Transverse colon (tissue), 4 donors: ENCODE measurements around the gene SLC25A4. TPM values are rescaled to one million over a fixed set of nuclear protein-coding genes. Genes with fewer than 3 reads are reported as not detected.

Experiments used
- DNase-seq: peaks from one replicate; pipeline ENCODE4 v3.0.0-alpha.2; 2019
- H3K27ac ChIP-seq, 4 donors: fragments of 200-600 bp; sonication (generic); 2 replicates each; pipeline ENCODE4 v1.5.1; 2016 to 2018; ENCODE audit warnings: inconsistent platforms in 4 of 4
- H3K27me3 ChIP-seq: fragments of 200-600 bp; sonication (generic); 2 replicates; pipeline ENCODE4 v1.5.1; 2017; ENCODE audit warnings: inconsistent platforms
- H3K36me3 ChIP-seq, 4 donors: fragments of 200-600 bp; sonication (generic); 2 replicates each; pipeline ENCODE4 v1.5.1; 2017 to 2019; ENCODE audit warnings: inconsistent platforms in 4 of 4
- H3K4me1 ChIP-seq, 4 donors: fragments of 200-600 bp; sonication (generic); 2 replicates each; pipeline ENCODE4 v1.5.1; 2017 to 2020; ENCODE audit warnings: inconsistent platforms in 4 of 4
- H3K4me3 ChIP-seq, 4 donors: fragments of 200-600 bp; sonication (generic); 1 replicate in 1 of 4; 2 replicates in 3 of 4; pipeline versions ENCODE4 v1.5.1 to v1.6.1; 2017 to 2019; ENCODE audit warnings: inconsistent platforms in 4 of 4
- H3K9me3 ChIP-seq, 2 donors: fragments of 200-600 bp; sonication (generic); 2 replicates each; pipeline ENCODE4 v1.5.1; 2017 to 2019; ENCODE audit warnings: inconsistent platforms in 2 of 2
- CTCF ChIP-seq, 5 experiments: fragments of 200-600 bp in 3 of 5; fragments of 450-650 bp in 2 of 5; sonication (generic) in 3 of 5; IDR thresholded peaks; 1 replicate in 2 of 5; 2 replicates in 3 of 5; pipeline ENCODE4 v1.5.1; 2016 to 2017; ENCODE audit warnings: antibody characterized with exemption in 5 of 5, inconsistent platforms in 3 of 5, mild to moderate bottlenecking in 2 of 5, moderate library complexity in 1 of 5
- EP300 ChIP-seq: sonication (generic); formaldehyde crosslinking; IDR thresholded peaks from one replicate; pipeline ENCODE4 v1.6.1; 2017; ENCODE audit warnings: antibody characterized with exemption, low read depth
- POLR2A ChIP-seq: fragments of 450-650 bp; IDR thresholded peaks from one replicate; pipeline ENCODE4 v1.6.1; 2016; ENCODE audit warnings: antibody characterized with exemption, mild to moderate bottlenecking, moderate library complexity
- POLR2AphosphoS5 ChIP-seq, 3 donors: sonication (generic); formaldehyde crosslinking; IDR thresholded peaks; one replicate each; pipeline ENCODE4 v1.6.1; 2016; ENCODE audit warnings: antibody characterized with exemption in 3 of 3
- WGBS, 2 donors: methylation state at CpG; one replicate each; pipeline ENCODE4 v1.1.5; 2018; ENCODE audit warnings: low coverage in 1 of 2; 5-methylcytosine and 5-hydroxymethylcytosine counted together
- in situ Hi-C, 4 donors: fragments of 200-750 bp; cut with MboI; loops; one replicate each; pipeline versions ENCODE4 v1.15.0 to v1.15.1; 2017; ENCODE audit warnings: low sequenced_read_pairs in 3 of 4, low pct_ligation_motif_present in 1 of 4, low pct_unique_long_range_greater_than_20kb in 1 of 4
- intact Hi-C: fragments of 100-400 bp; cut with DNase I; formaldehyde crosslinking; loops from one replicate; pipeline ENCODE4 v1.15.1; 2023; ENCODE audit warnings: low total_unique reads
- total RNA-seq, 4 donors: library from RNA; depleted of rRNA; stranded (reverse); fragments of >200 nt; gene quantifications; one replicate each; pipeline ENCODE4 v1.1.0, GENCODE V29; 2016

Gene SLC25A4
- total RNA-seq, 4 donors from 2014 or later: 20.9 to 57.6 (median 25.8) TPM

DNA sequence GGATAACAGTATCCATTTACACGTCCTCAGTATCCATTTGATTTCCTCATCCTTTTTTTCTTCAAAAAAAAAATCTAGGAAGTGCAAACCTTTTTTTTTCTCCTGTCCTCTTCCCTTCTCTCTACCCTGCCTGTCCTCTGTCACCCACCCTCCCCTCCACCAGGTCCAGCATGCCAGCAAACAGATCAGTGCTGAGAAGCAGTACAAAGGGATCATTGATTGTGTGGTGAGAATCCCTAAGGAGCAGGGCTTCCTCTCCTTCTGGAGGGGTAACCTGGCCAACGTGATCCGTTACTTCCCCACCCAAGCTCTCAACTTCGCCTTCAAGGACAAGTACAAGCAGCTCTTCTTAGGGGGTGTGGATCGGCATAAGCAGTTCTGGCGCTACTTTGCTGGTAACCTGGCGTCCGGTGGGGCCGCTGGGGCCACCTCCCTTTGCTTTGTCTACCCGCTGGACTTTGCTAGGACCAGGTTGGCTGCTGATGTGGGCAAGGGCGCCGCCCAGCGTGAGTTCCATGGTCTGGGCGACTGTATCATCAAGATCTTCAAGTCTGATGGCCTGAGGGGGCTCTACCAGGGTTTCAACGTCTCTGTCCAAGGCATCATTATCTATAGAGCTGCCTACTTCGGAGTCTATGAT lies 1.7 kb downstream of the SLC25A4 start:
- H3K4me1 ChIP-seq: peaks cover 8 to 30% (median 19%) of the 10 kb centered on the region in 4 donors
- H3K9me3 ChIP-seq: no peaks in the 10 kb centered on the region
- H3K27me3 ChIP-seq: peaks cover 3% of the 10 kb centered on the region
- no peak for TF ChIP-seq CTCF (IDR thresholded peaks at IDR 0.05)
- no peak for DNase-seq
- 73 to 82% methylated on average over 2 to 16 of the region's 16 CpGs for WGBS, 2 donors
- peak overlapping the region; percentile 82 to 92 (median 87) for H3K27ac ChIP-seq
- peak overlapping the region in 2 of 4 donors; percentile 7 to 56 for H3K4me3 ChIP-seq
- in situ Hi-C loops: no loop called here
- H3K36me3 ChIP-seq: peaks cover 0 to 8% (median 0%) of the 10 kb centered on the region in 4 donors
- intact Hi-C loops: no loop called here

DNA sequence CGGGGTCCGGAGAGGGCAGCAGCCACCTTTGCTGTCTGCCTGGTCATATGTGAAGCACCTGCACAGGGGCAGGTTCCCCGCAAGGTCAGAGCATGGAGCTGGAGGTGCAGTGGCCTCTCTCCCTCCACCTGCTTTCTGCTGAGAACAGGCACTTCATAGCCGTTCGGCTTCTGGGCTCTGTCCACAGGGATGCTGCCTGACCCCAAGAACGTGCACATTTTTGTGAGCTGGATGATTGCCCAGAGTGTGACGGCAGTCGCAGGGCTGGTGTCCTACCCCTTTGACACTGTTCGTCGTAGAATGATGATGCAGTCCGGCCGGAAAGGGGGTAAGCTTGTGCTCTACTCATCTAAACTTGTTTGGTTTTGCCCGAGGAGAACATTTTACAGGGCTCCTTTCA lies 2.5 kb downstream of the SLC25A4 start:
- TF ChIP-seq POLR2AphosphoS5 (IDR thresholded peaks at IDR 0.05) (no peak), POLR2A (no peak), CTCF (IDR thresholded peaks at IDR 0.05) (no peak), EP300 (no peak)
- Histone ChIP-seq H3K27me3 (no peaks in the 10 kb centered on the region), H3K9me3 (no peaks in the 10 kb centered on the region), H3K4me3 (no peak overlapping the region), H3K27ac (peak overlapping the region; percentile 82 to 92 (median 87)), H3K36me3 (peaks cover 0 to 8% (median 0%) of the 10 kb centered on the region in 4 donors), H3K4me1 (peaks cover 8 to 30% (median 19%) of the 10 kb centered on the region in 4 donors)
- intact Hi-C loops (no loop called here), in situ Hi-C loops (no loop called here)
- WGBS, 2 donors: 88 to 100% methylated on average over 2 to 13 of the region's 13 CpGs
- DNase-seq: no peak

- H3K4me3 ChIP-seq: no peak overlapping the region
- H3K27me3 ChIP-seq: no peaks in the 10 kb centered on the region
- 83 to 93% methylated on average over 3 to 12 of the region's 12 CpGs for WGBS, 2 donors
- in situ Hi-C loops (no loop called here), intact Hi-C loops (no loop called here)
- TF ChIP-seq CTCF (IDR thresholded peaks at IDR 0.05) (no peak), POLR2A (no peak), POLR2AphosphoS5 (IDR thresholded peaks at IDR 0.05) (no peak), EP300 (no peak)
- H3K9me3 ChIP-seq: no peaks in the 10 kb centered on the region
- no peak overlapping the region for H3K27ac ChIP-seq
- peaks cover 4 to 14% (median 8%) of the 10 kb centered on the region in 4 donors for H3K4me1 ChIP-seq
- DNase-seq: no peak
- H3K36me3 ChIP-seq: peaks cover 0 to 8% (median 0%) of the 10 kb centered on the region in 4 donors
Measured at GRCh38 chr4:185149392-185149791, 6.3 kb downstream of the SLC25A4 start.

DNA sequence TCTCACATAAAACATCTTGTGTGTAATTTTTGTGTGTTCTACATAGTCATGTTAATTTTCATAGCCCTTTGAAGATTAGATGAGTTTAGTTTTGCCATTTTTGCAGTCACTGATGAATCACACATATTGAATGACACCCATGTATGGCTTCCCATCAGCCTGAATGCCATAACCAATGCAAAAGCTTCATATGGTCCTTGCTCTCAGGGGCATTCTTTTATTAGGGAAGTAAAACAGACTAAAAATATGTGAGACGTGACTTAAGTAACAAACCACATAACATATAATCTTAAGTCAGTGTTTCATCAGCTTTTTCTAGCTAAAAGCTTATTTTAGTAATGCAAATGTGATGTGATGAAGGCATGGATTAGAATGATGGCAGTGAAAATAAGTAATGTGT lies 8.2 kb downstream of the SLC25A4 start:
- no peaks in the 10 kb centered on the region for H3K4me1 ChIP-seq
- TF ChIP-seq EP300: no peak
- TF ChIP-seq CTCF (IDR thresholded peaks at IDR 0.05): no peak
- no peak for TF ChIP-seq POLR2AphosphoS5 (IDR thresholded peaks at IDR 0.05)
- TF ChIP-seq POLR2A: no peak
- in situ Hi-C loops: no loop called here
- WGBS, 2 donors: 86 to 92% methylated on average over 1 of the region's 1 CpG
- H3K9me3 ChIP-seq: no peaks in the 10 kb centered on the region
- no peak for DNase-seq
- no peak overlapping the region for H3K4me3 ChIP-seq
- no peaks in the 10 kb centered on the region for H3K27me3 ChIP-seq
- intact Hi-C loops: no loop called here
- peaks cover 0 to 7% (median 0%) of the 10 kb centered on the region in 4 donors for H3K36me3 ChIP-seq
- H3K27ac ChIP-seq: no peak overlapping the region
